NOMO-1 treated with dmso at 0.1 percent for 144 hours (cell line): ENCODE measurements around the gene NOL4.
"Not testable (repeated sequence)": the region's sequence is repeated elsewhere in the genome, so short reads cannot be mapped to it uniquely, and the experiment has no call there.

Experiments used
- DNase-seq: peaks from one replicate; lab custom pipeline; 2025; ENCODE audit not compliant: unreplicated experiment; lab: John Stamatoyannopoulos, UW

The NOL4 gene, protein sequence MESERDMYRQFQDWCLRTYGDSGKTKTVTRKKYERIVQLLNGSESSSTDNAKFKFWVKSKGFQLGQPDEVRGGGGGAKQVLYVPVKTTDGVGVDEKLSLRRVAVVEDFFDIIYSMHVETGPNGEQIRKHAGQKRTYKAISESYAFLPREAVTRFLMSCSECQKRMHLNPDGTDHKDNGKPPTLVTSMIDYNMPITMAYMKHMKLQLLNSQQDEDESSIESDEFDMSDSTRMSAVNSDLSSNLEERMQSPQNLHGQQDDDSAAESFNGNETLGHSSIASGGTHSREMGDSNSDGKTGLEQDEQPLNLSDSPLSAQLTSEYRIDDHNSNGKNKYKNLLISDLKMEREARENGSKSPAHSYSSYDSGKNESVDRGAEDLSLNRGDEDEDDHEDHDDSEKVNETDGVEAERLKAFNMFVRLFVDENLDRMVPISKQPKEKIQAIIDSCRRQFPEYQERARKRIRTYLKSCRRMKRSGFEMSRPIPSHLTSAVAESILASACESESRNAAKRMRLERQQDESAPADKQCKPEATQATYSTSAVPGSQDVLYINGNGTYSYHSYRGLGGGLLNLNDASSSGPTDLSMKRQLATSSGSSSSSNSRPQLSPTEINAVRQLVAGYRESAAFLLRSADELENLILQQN

DNA sequence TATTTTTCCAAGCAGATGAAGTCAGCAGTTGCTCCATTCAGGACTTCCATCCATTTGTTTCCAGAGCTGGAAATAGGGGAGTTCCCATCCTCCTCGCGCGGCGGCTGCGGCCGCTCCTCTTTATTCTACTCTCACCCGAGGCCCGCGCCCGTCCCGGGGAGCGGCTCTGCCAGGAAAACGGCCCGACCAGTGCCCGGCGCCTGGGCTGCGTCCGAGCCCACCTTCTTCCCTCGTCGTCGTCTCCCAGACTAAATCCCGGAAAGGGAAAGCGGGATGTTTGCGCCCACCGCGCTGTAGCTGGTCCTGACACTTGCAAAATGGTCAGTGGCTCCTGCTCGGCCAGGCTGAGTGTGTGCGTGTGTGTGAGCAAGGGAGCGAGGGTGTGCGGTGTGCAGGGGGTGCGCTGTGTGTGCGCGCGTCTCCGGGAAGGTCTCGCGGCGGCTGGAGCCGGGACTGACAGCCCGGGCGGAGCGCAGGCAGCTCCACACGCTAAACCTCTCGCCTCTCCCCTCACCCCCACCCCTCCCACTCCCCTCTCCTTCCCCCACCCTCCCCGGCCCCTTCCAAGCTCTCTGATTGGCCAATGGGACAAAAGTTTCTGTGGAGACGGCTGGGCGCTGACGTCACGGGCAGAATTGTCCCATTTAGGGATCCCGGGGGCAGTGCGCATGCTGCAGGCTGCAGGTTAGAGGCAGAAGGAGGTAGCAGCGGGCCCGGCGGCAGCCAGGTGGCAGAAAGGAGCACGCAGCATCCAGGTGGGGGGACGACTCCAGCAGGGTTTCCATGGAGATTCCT lies at the start of gene NOL4:
Gene NOL4 (minus strand): TSS at position 491 of the 795 bp plus-strand sequence. CDS start 1,660 bp downstream, outside the sequence.
- DNase-seq: no peak

- DNase-seq: not testable (repeated sequence)
Observed at GRCh38 chr18:34266029-34266428, 41.3 kb upstream of the NOL4 start.

DNA sequence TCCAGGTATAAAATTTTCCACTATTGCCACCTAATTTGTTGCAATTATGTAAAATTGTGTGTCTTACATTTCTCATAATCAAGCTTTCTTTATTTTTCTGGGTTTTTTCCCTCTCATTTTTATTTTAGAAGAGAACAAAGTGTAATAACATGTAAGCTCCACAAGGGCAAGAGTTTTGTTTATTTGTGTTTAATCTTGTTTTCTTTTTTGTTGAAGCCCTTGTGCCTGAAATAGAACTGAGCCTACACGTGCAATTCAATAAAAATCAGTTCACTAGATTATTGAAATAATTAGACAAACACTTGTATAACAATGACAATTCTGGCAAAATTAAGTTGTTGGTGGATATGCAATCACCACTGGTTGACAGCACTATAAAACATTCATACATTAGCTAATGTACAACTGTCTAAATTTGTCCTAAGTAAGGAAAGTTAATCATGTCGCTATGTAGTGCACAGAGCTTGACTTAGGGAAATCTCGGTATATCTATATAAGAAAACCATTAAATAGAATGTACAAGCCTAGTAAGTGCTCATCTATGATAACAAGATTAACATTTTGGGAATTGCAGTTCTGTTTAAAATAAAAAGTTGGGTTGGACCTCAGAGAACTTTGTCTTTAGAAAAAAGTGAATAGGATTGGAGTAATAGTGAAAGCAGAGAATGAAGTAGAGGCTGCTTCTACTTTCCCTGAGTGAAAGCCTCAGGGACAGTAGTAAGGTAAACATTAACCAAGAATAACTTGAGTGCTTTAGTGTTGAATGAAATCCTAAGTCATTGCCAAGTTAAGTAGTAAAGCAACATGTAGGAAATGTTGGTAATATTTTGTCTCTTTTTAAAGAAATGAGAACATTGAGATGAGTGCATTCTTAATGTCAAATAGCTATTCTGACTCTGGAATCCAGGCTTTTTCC lies 37.4 kb upstream of the NOL4 start:
- DNase-seq: no peak

- DNase-seq: no peak
Observed at GRCh38 chr18:34258176-34258575, 33.5 kb upstream of the NOL4 start.

GRCh38 chr18:34251919-34252318 lies 27.2 kb upstream of the NOL4 start:
- no peak for DNase-seq

- DNase-seq: no peak
Observed at GRCh38 chr18:34248727-34249126, 24.0 kb upstream of the NOL4 start.

- DNase-seq: no peak
Observed at GRCh38 chr18:34242739-34243138, 18.0 kb upstream of the NOL4 start.

DNA sequence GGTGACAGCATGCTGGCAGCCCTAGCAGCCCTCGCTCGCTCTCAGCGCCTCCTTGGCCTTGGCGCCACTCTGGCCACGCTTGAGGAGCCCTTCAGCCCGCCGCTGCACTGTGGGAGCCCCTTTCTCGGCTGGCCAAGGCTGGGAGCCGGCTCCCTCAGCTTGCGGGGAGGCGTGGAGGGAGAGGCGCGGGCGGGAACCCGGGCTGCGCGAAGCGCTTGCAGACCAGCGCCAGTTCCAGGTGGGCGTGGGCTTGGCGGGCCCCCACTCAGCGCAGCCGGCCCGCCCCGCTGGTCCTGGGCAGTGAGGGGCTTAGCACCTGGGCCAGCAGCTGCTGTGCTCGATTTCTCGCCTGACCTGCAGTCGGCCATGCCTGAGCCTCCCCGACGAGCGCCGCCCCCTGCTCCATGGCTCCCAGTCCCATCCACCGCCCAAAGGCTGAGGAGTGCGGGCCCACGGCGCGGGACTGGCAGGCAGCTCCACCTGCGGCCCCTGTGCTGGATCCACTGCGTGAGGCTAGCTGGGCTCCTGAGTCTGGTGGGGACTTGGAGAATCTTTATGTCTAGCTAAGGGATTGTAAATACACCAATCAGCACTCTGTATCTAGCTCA lies 9.2 kb upstream of the NOL4 start:
- not testable (repeated sequence) for DNase-seq

GRCh38 chr18:34225218-34225553 lies 473 bp upstream of the NOL4 start:
- DNase-seq: no peak

GRCh38 chr18:34223893-34224422 lies 755 bp downstream of the NOL4 start:
- DNase-seq: no peak

GRCh38 chr18:34223164-34223892 lies 1.4 kb downstream of the NOL4 start:
- DNase-seq: no peak

- DNase-seq: no peak
Observed at GRCh38 chr18:34222307-34223163, 2.2 kb downstream of the NOL4 start.

DNA sequence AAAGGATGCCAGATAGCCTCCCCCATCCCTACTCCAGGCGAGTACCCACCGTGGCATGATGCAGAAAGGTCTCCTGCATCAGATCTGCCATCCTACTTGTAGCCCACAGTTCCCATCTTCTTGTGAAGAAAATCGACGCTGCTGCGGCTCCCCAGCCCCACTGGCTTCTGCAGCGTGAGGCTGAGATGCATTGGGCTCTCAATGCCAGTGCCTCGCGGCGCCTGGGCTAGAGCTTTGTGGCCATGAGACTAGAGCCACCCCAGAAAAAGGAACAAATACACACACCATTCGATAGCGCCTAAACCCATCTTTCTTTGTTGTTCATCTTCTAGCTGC lies 2.8 kb downstream of the NOL4 start:
- no peak for DNase-seq

DNA sequence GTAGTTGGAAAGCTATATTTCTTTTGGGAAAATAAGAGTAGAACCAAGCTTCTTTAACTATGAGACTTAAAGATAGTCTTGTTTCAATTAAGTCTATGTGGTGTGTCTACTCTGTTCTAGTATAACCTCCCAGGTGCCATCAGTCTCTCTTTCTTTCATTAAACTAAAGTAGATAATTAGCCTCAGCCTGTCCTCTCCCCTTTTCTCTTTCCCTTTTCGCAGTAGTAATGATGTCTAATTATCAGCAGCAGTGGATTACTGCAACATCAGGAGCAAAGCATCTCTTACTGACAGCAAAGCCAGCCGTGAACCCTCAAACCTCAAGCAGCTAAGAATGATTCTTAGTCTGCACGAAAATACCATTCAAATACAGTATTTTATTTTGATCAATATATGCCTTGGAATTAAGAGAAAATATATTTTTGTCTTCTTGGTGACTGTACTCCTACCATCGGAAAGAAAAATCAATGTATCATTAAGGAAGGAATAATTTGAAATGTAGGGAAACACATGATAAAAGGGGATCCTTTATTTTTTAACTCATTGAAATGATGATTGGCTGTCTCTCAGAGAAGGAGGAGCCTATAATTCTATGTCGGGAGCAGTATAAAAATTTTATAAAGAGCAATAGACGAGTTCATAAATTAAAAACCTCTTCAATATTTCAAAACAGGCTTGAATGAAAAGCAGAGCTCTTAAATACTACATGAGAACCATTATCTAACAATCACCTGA lies 4.5 kb downstream of the NOL4 start:
- DNase-seq: no peak

DNA sequence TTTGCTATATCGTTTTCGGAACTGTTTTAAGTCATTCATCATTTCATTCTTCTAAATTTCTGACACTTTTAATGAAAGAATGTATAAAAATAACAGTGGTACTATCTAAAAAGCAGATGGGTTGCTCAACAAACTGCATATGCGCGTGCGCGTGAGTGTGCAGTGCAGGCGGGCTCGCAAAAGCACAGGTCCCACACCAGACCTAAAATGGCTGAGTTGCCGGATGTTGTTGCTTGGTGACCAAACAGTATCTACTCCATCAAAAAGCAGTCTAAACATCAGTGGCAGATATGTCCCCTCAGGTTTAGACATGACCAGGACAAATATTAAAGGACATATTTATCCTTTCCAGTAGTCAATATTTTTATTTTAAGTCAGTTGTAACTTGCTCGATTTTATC lies 5.1 kb downstream of the NOL4 start:
- DNase-seq: no peak

DNA sequence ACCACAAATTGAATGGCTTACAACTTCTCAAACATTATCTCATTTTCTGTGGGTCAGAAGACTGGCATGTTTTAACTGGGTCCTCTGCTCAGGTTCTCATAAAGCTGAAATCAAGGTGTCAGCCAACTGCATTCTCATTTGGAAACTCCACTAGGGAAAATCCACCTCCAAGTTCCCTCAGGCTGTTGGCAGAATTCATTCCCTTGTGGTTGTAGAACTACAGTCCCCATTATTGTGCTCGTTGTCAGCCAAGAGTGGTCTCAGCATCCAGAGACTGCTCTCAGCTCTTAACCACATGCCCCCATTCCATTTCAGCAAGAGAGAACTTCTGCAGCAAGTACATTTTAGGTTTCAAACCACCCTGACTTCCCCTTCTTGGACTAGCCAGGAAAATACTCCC lies 12.2 kb downstream of the NOL4 start:
- DNase-seq: no peak

DNA sequence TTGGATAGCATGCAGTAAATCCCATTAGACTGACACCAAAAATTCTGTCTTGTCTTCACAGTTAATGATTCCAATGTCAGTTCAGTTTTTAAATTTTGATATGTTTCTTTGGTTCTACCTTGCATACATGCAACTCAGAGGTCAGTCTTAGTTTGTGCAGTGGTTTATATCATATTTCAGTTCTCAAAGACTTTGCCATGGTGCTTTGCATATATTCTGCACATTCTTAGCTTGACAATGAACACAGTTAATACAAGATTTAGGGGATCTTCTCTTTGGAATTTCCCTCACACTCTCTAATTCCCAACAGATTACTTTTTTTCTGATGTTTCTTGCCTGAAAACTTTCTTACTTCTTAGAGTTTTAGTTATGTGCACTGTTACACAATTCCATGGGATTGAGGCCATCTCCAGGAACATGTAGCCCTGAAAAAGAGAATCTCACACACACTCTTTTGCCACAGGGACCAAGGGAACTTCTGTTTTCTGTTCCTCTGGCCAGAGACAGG lies 17.3 kb downstream of the NOL4 start:
- no peak for DNase-seq

GRCh38 chr18:34203866-34204265 lies 20.8 kb downstream of the NOL4 start:
- no peak for DNase-seq
